Measurements from ENCODE around the gene NFIB. TPM values are rescaled to one million over a fixed set of nuclear protein-coding genes. Genes with fewer than 3 reads are reported as not detected.

The NFIB gene
- total RNA-seq, 2 donors from 2014 or later, result 54.8 to 114 TPM

DNA sequence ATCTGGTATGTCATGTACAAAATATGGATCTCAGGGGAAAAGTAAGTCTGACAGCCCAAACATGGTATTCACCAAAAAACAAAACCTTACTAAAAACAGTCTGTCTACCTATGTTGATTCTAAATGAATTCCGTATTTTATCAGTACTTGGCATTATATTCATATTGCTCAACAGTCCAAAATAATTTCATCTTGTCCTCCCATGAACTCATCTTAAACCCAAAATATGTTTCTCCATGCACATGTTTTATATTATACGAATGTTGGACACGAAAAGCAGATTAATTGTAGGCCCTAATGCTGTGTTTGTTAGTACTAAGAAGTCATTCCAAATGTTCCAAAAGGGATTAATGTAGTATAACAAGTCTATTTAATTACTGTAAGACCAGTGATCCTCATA lies 20.1 kb downstream of the NFIB start:
- ATAC-seq (ENCODE audit: insufficient number of reproducible peaks, low FRiP score, low read depth) (no peak), DNase-seq (ENCODE audit: low spot score) (no peak)
- Histone ChIP-seq H3K27ac (peak overlapping the region; percentile 10 to 56), H3K4me1 (ENCODE audit: control insufficient read depth in 1 of 2, low read depth in 2 of 2) (peaks cover 14 to 58% of the 10 kb centered on the region in 2 donors), H3K27me3 (replicated peaks; ENCODE audit: insufficient read depth) (no peaks in the 10 kb centered on the region), H3K9me3 (no peaks in the 10 kb centered on the region), H3K36me3 (no peaks in the 10 kb centered on the region), H3K4me3 (no peak overlapping the region)
- TF ChIP-seq, protein P1, sequence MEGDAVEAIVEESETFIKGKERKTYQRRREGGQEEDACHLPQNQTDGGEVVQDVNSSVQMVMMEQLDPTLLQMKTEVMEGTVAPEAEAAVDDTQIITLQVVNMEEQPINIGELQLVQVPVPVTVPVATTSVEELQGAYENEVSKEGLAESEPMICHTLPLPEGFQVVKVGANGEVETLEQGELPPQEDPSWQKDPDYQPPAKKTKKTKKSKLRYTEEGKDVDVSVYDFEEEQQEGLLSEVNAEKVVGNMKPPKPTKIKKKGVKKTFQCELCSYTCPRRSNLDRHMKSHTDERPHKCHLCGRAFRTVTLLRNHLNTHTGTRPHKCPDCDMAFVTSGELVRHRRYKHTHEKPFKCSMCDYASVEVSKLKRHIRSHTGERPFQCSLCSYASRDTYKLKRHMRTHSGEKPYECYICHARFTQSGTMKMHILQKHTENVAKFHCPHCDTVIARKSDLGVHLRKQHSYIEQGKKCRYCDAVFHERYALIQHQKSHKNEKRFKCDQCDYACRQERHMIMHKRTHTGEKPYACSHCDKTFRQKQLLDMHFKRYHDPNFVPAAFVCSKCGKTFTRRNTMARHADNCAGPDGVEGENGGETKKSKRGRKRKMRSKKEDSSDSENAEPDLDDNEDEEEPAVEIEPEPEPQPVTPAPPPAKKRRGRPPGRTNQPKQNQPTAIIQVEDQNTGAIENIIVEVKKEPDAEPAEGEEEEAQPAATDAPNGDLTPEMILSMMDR (IDR thresholded peaks at IDR 0.05), result no peak

DNA sequence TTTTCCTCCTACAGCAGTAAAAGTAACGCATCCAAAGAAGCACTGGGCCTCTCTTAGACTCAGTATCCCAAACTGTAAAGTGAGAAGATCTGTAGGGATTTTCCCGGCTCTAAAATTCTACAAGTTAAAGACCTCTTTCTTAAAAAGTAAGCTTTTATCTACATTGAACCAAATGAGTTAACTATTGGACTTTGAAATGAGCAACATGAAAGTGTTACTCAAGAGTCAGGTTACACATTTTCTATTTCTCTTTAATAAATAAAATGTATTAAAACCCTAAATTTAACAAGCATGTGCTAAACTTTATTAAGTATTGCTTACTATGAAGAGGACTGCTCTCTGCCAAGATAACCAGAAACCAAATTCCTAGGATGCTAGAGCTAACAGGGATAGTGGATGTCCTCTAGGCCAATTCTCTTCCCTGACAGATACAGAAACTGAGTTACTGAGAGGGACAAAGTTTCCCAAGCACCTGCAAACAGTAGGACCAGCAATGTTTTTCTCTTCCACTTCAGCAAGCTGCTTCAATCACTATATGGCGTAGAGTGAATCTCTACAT lies 21.7 kb downstream of the NFIB start:
- ATAC-seq (ENCODE audit: insufficient number of reproducible peaks, low FRiP score, low read depth) (no peak), DNase-seq (ENCODE audit: low spot score) (no peak)
- Histone ChIP-seq H3K4me3 (no peak overlapping the region), H3K27ac (peak overlapping the region; percentile 32 to 36), H3K36me3 (no peaks in the 10 kb centered on the region), H3K27me3 (replicated peaks; ENCODE audit: insufficient read depth) (no peaks in the 10 kb centered on the region), H3K4me1 (ENCODE audit: control insufficient read depth in 1 of 2, low read depth in 2 of 2) (peaks cover 10 to 50% of the 10 kb centered on the region in 2 donors), H3K9me3 (no peaks in the 10 kb centered on the region)
- TF ChIP-seq, protein P1 (IDR thresholded peaks at IDR 0.05), result no peak

DNA sequence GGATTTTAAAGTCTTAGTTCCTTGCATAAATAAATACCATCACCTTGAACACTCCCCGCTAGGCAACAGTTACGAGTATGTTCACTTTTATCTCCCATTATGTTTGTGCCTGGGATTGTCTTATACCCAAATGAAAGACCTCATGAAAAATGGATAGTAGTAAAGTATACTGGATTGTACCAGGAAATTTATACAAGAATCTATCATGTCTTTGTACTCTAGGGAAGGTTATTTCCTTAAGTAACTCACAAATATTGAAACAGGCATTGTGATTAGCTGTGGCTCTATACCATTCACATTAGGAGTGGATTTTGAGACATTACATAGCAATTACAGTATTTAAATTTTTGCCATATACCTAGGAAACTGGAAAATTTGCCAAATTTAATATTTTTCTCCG lies 24.0 kb downstream of the NFIB start:
- Histone ChIP-seq H3K36me3 (no peaks in the 10 kb centered on the region), H3K4me1 (ENCODE audit: control insufficient read depth in 1 of 2, low read depth in 2 of 2) (peaks cover 6 to 52% of the 10 kb centered on the region in 2 donors), H3K4me3 (no peak overlapping the region), H3K9me3 (no peaks in the 10 kb centered on the region), H3K27ac (no peak overlapping the region), H3K27me3 (replicated peaks; ENCODE audit: insufficient read depth) (no peaks in the 10 kb centered on the region)
- ATAC-seq (ENCODE audit: insufficient number of reproducible peaks, low FRiP score, low read depth), result no peak
- TF ChIP-seq, protein P1 (IDR thresholded peaks at IDR 0.05), result no peak
- no peak for DNase-seq (ENCODE audit: low spot score)

DNA sequence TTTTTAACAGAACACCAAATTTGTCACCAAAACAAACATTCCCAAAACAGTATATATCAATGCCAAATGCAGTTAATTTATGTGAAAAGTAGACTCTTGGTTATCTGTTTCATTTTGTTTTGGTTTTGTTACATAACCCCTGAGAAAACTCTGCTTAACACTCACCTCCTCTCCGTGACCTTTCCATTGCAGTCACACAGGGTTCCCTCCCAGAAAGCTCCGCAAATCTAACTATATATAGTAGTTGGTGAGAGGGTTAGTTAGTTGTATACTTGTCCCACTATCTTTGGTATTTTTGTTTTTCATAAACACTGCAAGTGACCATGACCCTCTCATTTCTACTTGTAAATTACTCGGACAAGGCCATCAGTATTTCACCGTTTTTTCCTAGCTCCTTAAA lies 25.5 kb downstream of the NFIB start:
- peaks cover 12 to 48% of the 10 kb centered on the region in 2 donors for H3K4me1 ChIP-seq (ENCODE audit: control insufficient read depth in 1 of 2, low read depth in 2 of 2)
- DNase-seq (ENCODE audit: low spot score) (no peak), ATAC-seq (ENCODE audit: insufficient number of reproducible peaks, low FRiP score, low read depth) (no peak)

GRCh38 chr9:14286121-14286520 lies 27.8 kb downstream of the NFIB start:
- TF ChIP-seq, protein P1 (IDR thresholded peaks at IDR 0.05), result no peak
- no peaks in the 10 kb centered on the region for H3K36me3 ChIP-seq
- peaks cover 16 to 52% of the 10 kb centered on the region in 2 donors for H3K4me1 ChIP-seq (ENCODE audit: control insufficient read depth in 1 of 2, low read depth in 2 of 2)
- H3K27ac ChIP-seq, result no peak overlapping the region
- H3K9me3 ChIP-seq, result no peaks in the 10 kb centered on the region
- H3K27me3 ChIP-seq (replicated peaks; ENCODE audit: insufficient read depth), result no peaks in the 10 kb centered on the region
- no peak for ATAC-seq (ENCODE audit: insufficient number of reproducible peaks, low FRiP score, low read depth)
- no peak for DNase-seq (ENCODE audit: low spot score)
- H3K4me3 ChIP-seq, result no peak overlapping the region

More for the DNA sequence above, 25.5 kb downstream of the NFIB start:
- no peaks in the 10 kb centered on the region for H3K36me3 ChIP-seq
- no peak overlapping the region for H3K4me3 ChIP-seq
- no peak overlapping the region for H3K27ac ChIP-seq
- H3K9me3 ChIP-seq, result no peaks in the 10 kb centered on the region
- H3K27me3 ChIP-seq (replicated peaks; ENCODE audit: insufficient read depth), result no peaks in the 10 kb centered on the region
- TF ChIP-seq, protein P1 (IDR thresholded peaks at IDR 0.05), result no peak
